ENCODE measurements around the gene PIAS1. TPM values are rescaled to one million over a fixed set of nuclear protein-coding genes. Genes with fewer than 3 reads are reported as not detected.

Gene PIAS1
- total RNA-seq, 1 donor from 2014 or later, result 17.1 TPM

DNA sequence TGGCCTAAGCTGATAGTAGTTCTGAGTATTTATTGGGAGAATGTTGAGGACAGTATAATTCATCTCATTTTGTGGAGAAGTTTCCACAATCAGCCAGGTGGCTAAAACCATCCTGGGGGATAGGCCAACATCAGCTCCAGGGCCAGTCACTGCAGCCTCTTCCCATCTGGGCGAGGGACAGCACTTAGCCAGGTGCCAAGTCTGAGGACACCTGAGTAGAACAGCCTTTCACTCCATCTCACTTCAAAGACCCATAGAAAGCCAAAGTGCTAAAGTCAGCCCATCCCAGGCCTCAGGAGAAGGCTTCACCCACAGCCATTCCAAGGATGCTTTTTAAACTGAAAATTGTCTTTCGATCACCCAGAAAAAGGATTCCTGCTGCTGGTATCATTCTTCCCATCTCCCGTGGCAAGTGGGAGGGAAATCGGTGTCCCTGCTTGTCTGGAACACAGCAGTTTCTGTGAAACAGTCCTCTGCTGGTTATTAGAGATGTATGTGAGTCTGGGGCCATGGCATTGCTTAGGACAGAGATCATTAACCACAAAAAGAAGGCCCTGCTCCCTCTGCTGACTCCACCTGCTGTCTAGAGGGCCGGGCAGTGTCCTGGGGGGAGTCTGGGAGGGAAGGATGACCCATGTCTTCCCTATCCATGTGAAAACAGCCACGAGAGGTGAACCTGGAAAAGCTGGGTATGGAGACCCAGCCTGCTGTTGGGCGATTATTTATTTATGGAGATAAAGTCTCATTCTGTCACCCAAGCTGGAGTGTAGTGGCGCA, 141.4 kb downstream of the PIAS1 start:
- no peaks in the 10 kb centered on the region for H3K9me3 ChIP-seq
- TF ChIP-seq, protein P1, sequence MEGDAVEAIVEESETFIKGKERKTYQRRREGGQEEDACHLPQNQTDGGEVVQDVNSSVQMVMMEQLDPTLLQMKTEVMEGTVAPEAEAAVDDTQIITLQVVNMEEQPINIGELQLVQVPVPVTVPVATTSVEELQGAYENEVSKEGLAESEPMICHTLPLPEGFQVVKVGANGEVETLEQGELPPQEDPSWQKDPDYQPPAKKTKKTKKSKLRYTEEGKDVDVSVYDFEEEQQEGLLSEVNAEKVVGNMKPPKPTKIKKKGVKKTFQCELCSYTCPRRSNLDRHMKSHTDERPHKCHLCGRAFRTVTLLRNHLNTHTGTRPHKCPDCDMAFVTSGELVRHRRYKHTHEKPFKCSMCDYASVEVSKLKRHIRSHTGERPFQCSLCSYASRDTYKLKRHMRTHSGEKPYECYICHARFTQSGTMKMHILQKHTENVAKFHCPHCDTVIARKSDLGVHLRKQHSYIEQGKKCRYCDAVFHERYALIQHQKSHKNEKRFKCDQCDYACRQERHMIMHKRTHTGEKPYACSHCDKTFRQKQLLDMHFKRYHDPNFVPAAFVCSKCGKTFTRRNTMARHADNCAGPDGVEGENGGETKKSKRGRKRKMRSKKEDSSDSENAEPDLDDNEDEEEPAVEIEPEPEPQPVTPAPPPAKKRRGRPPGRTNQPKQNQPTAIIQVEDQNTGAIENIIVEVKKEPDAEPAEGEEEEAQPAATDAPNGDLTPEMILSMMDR (IDR thresholded peaks at IDR 0.05), result no peak
- H3K36me3 ChIP-seq, result peaks cover 0 to 25% of the 10 kb centered on the region in 2 donors
- H3K4me1 ChIP-seq, result peaks cover 0 to 9% of the 10 kb centered on the region in 2 donors
- DNase-seq (ENCODE audit: low spot score in 2 of 2), result no peak
- intact Hi-C loops (cut with DNase I), result no loop called here
- H3K27me3 ChIP-seq, result no peaks in the 10 kb centered on the region
- H3K27ac ChIP-seq, result no peak overlapping the region
- no peak overlapping the region for H3K4me3 ChIP-seq

DNA sequence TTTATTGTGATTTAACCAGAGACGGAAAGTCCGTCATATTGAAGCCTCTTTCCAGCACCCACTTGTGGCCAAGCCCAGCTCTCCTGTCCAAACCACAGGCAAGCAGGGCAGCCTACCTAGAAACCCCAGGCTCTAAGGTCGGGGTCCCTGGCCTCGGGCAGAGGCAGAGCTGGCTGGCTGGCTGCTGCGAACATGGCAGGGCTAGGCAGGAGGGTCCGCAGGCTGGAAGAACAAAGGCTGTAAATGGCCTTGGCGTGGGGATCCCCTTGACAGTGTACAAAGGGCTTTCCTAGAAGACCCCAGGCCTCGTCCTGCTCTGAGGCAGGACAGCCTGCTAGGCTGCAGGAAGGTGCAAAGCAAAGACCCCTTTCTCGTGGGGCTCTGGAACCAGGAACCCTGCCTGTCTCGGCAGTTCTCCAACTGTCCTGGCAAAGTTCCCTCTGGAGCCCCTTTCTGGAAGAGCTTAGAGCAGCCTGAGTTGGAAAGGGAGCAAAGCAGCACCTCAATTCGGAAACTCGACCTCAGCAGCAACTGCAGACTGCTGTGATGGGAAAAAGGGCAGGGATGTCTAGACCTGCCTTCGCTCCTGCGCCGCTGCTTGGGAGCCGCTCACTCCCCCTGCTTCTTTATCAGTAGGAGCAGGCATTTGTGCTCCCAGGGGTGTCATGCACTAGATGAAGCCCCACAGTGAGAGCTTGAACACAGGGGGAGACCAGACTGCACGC, 142.5 kb downstream of the PIAS1 start:
- peaks cover 0 to 9% of the 10 kb centered on the region in 2 donors for H3K4me1 ChIP-seq
- no peaks in the 10 kb centered on the region for H3K9me3 ChIP-seq
- TF ChIP-seq, protein P1 (IDR thresholded peaks at IDR 0.05), result no peak
- no peak overlapping the region for H3K27ac ChIP-seq
- intact Hi-C loops (cut with DNase I), result no loop called here
- no peaks in the 10 kb centered on the region for H3K27me3 ChIP-seq
- no peak overlapping the region for H3K4me3 ChIP-seq
- H3K36me3 ChIP-seq, result peaks cover 0 to 23% of the 10 kb centered on the region in 2 donors
- no peak for DNase-seq (ENCODE audit: low spot score in 2 of 2)

DNA sequence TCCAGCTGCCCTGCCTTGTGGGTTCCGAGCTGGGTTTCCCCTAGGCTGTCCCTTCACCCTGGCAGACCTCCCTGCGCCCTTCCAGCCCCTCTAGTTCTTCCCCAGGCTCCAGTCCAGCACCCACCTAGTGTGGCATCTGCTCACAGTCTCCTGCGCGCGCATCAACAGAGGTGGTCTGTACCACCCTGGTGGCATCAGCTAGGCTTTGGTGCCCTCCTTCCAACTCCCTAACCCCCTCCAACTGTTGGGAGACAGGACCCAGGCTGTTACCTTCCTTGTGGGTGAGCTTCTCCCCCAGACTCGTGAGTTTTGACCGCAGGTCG, 143.0 kb downstream of the PIAS1 start:
- TF ChIP-seq, protein P1 (IDR thresholded peaks at IDR 0.05), result no peak
- Histone ChIP-seq H3K36me3 (peaks cover 0 to 18% of the 10 kb centered on the region in 2 donors), H3K4me3 (no peak overlapping the region), H3K27ac (no peak overlapping the region), H3K9me3 (no peaks in the 10 kb centered on the region), H3K27me3 (no peaks in the 10 kb centered on the region), H3K4me1 (peaks cover 0 to 9% of the 10 kb centered on the region in 2 donors)
- no peak for DNase-seq (ENCODE audit: low spot score in 2 of 2)
- intact Hi-C loops (cut with DNase I), result no loop called here

DNA sequence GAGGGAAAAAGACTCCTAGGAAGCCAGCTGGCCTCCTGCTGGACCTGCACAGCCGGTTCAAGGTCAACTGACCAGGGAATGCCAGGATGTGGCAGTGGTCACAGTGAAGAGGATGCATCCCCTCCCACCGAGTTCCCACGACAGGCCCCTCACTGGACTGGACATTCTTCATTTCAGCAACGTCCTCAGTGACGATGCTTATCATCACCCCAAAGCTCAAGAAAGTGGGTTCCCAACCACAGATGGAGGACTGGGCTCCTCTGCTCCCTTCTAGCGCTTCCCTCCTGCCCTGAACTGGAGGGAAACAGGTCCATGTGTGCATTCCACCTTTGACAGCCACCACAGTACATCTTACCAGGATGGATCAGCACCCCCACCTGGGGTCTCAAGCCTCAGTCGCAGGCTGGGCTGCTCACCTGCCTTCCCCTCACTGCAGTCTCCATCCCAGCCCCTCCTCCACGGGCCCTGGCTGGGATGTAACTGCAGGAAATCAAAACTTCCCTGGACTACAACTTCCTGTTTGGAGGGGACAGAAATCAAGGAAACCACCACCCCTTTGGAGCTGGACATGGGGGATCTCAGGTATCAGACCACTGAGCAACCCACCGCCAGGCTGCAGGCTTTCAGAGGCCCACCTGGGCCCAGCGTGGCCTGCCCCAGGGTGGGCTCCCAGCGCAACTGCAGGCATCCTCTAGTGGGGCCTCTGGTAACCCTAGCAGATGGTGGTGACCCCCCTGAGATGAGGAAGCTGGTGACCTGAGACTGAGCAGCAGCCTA, 143.7 kb downstream of the PIAS1 start:
- Histone ChIP-seq H3K27ac (no peak overlapping the region), H3K4me1 (peaks cover 0 to 9% of the 10 kb centered on the region in 2 donors), H3K4me3 (no peak overlapping the region), H3K36me3 (peaks cover 0 to 11% of the 10 kb centered on the region in 2 donors), H3K9me3 (no peaks in the 10 kb centered on the region), H3K27me3 (no peaks in the 10 kb centered on the region)
- no peak for DNase-seq (ENCODE audit: low spot score in 2 of 2)
- intact Hi-C loops (cut with DNase I), result no loop called here
- TF ChIP-seq, protein P1 (IDR thresholded peaks at IDR 0.05), result no peak

DNA sequence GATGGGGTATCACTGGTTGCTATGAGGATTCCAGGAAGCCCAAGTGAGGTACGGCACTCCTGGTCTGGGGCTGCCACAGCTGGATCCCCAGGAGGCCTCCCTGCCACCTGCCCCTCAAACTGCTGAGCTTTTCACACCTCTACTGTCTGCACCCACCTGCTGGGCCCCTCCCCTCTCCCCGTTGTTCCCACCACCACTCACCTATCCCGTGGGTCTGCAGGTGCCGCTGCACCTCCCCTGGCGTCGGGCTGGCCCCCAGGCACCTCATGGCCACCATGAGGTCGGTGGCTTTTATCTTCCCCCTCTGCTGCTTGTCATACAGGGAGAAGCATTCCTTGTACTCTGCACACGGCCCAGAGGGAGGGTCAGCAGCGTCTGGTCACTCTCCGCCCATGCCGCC, 145.2 kb downstream of the PIAS1 start:
- Histone ChIP-seq H3K27me3 (no peaks in the 10 kb centered on the region), H3K4me3 (no peak overlapping the region), H3K4me1 (peaks cover 0 to 9% of the 10 kb centered on the region in 2 donors), H3K27ac (no peak overlapping the region), H3K9me3 (no peaks in the 10 kb centered on the region), H3K36me3 (peaks cover 0 to 3% of the 10 kb centered on the region in 2 donors)
- TF ChIP-seq, protein P1 (IDR thresholded peaks at IDR 0.05), result no peak
- DNase-seq (ENCODE audit: low spot score in 2 of 2), result no peak
- intact Hi-C loops (cut with DNase I), result no loop called here
